ENCODE data around the gene PPARD.

- no peak for TF ChIP-seq POLR2AphosphoS5 (IDR thresholded peaks at IDR 0.05; ENCODE audit: low read depth, low read length)
- TF ChIP-seq POLR2A (IDR thresholded peaks at IDR 0.05; ENCODE audit: low read depth, low read length), result no peak
- no peak for TF ChIP-seq TAF1 (IDR thresholded peaks at IDR 0.05; ENCODE audit: low read depth, low read length)
- TF ChIP-seq POU2F2 (IDR thresholded peaks at IDR 0.05; ENCODE audit: low read depth, low read length), result no peak
These were observed 25.9 kb downstream of the PPARD start for GRCh38 chr6:35368038-35368887.
